Gastroesophageal sphincter (tissue), 3 donors: ENCODE measurements around the gene STARD6.

Experiments used
- EP300 ChIP-seq: sonication (generic); formaldehyde crosslinking; IDR thresholded peaks from one replicate; pipeline ENCODE4 v1.6.1; 2017; ENCODE audit warnings: antibody characterized with exemption, mild to moderate bottlenecking
- POLR2A ChIP-seq, 2 donors: fragments of 450-650 bp; IDR thresholded peaks; one replicate each; pipeline ENCODE4 v1.6.1; 2017; ENCODE audit warnings: antibody characterized with exemption in 2 of 2, mild to moderate bottlenecking in 2 of 2, moderate library complexity in 1 of 2
- POLR2AphosphoS5 ChIP-seq: sonication (generic); formaldehyde crosslinking; IDR thresholded peaks from one replicate; pipeline ENCODE4 v1.6.1; 2017; ENCODE audit warnings: antibody characterized with exemption
- TF ChIP-seq, protein P1 (sequence below), 4 experiments: fragments of 200-600 bp in 2 of 4; fragments of 450-650 bp in 2 of 4; sonication (generic) in 1 of 4; IDR thresholded peaks; one replicate each; pipeline ENCODE4 v1.5.1; 2017 to 2019; ENCODE audit warnings: antibody characterized with exemption in 4 of 4, mild to moderate bottlenecking in 2 of 4, moderate library complexity in 2 of 4

DNA sequence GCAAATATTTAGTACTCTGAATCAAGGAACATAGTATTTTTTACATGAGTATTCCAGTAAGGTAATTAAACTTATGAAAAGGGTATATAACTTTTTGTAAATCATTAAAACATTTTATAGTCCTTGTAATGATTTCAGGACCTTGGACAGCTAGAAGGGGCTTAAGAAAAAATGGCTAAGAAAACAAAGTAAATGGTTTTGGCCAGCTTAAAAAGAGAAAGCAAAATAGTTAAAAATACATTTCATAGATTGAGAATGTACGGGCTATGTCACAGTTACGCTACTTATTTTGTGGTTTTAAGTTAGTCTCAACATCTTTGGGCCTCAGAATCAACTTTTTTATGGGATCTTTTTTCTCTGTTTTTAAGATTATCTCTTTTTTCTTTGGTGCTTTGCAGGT lies 61.6 kb downstream of the STARD6 start:
- TF ChIP-seq, protein P1, sequence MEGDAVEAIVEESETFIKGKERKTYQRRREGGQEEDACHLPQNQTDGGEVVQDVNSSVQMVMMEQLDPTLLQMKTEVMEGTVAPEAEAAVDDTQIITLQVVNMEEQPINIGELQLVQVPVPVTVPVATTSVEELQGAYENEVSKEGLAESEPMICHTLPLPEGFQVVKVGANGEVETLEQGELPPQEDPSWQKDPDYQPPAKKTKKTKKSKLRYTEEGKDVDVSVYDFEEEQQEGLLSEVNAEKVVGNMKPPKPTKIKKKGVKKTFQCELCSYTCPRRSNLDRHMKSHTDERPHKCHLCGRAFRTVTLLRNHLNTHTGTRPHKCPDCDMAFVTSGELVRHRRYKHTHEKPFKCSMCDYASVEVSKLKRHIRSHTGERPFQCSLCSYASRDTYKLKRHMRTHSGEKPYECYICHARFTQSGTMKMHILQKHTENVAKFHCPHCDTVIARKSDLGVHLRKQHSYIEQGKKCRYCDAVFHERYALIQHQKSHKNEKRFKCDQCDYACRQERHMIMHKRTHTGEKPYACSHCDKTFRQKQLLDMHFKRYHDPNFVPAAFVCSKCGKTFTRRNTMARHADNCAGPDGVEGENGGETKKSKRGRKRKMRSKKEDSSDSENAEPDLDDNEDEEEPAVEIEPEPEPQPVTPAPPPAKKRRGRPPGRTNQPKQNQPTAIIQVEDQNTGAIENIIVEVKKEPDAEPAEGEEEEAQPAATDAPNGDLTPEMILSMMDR (IDR thresholded peaks at IDR 0.05), result no peak
- TF ChIP-seq EP300 (no peak), POLR2A (IDR thresholded peaks at IDR 0.05) (no peak), POLR2AphosphoS5 (no peak)
